GDM1 (cell line): ENCODE data around the gene ACBD6.

Experiments
- DNase-seq: peaks from one replicate; lab custom pipeline; 2025; lab: John Stamatoyannopoulos, UW

Gene ACBD6

GRCh38 chr1:180370597-180370996 lies 131.8 kb downstream of the ACBD6 start:
- no peak for DNase-seq

- no peak for DNase-seq
These were observed 132.2 kb downstream of the ACBD6 start for GRCh38 chr1:180370188-180370587.

- DNase-seq = no peak
These were observed 133.3 kb downstream of the ACBD6 start for GRCh38 chr1:180369061-180369460.

GRCh38 chr1:180366371-180367068 lies 135.9 kb downstream of the ACBD6 start:
- DNase-seq = no peak

GRCh38 chr1:180365039-180365438 lies 137.3 kb downstream of the ACBD6 start:
- no peak for DNase-seq

- DNase-seq = no peak
These were observed 139.0 kb downstream of the ACBD6 start for GRCh38 chr1:180363246-180363995.

GRCh38 chr1:180360333-180361075 lies 141.9 kb downstream of the ACBD6 start:
- no peak for DNase-seq

- DNase-seq = no peak
These were observed 143.7 kb downstream of the ACBD6 start for GRCh38 chr1:180358649-180359048.

- DNase-seq = no peak
These were observed 148.4 kb downstream of the ACBD6 start for GRCh38 chr1:180353945-180354344.

- no peak for DNase-seq
These were observed 149.8 kb downstream of the ACBD6 start for GRCh38 chr1:180352588-180352987.

GRCh38 chr1:180352021-180352420 lies 150.4 kb downstream of the ACBD6 start:
- DNase-seq = no peak

- DNase-seq = no peak
These were observed 157.2 kb downstream of the ACBD6 start for GRCh38 chr1:180345148-180345547.

GRCh38 chr1:180343921-180344769 lies 158.2 kb downstream of the ACBD6 start:
- DNase-seq = peak; percentile 45

GRCh38 chr1:180327089-180327488 lies 175.3 kb downstream of the ACBD6 start:
- no peak for DNase-seq

- DNase-seq = no peak
These were observed 189.5 kb downstream of the ACBD6 start for GRCh38 chr1:180312926-180313325.

GRCh38 chr1:180311011-180311730 lies 191.2 kb downstream of the ACBD6 start:
- no peak for DNase-seq

- no peak for DNase-seq
These were observed 192.3 kb downstream of the ACBD6 start for GRCh38 chr1:180310095-180310494.

GRCh38 chr1:180309338-180309737 lies 193.0 kb downstream of the ACBD6 start:
- no peak for DNase-seq

GRCh38 chr1:180301135-180301742 lies 201.1 kb downstream of the ACBD6 start:
- no peak for DNase-seq

GRCh38 chr1:180299479-180300221 lies 202.7 kb downstream of the ACBD6 start:
- DNase-seq = no peak
